Measurements from ENCODE around the gene LIPC. TPM values are rescaled to one million over a fixed set of nuclear protein-coding genes. Genes with fewer than 3 reads are reported as not detected.

LIPC gene
- total RNA-seq, 4 donors from 2014 or later: 0.28 to 0.51 TPM; not detected in 2

DNA sequence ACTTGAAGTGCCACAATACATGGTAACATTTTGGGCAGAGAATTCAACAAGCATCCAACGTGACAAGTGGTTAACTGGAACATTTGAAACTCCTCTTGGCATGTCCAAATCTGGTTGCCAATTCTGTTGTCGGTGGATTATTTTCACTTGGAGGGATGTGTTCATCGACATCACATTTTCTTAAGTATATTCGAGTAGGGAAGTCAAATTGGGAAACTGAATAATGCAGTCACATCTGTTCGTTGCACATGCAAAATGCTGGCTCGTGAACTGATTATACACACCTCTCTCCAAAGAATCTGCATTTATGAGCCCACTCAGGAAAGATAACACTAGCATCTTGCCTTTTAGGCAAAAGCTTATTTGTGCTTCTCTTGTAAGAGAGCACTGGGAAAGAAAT is 139.7 kb downstream of the LIPC start:
- Histone ChIP-seq H3K9me3 (no peaks in the 10 kb centered on the region), H3K27ac (no peak overlapping the region), H3K27me3 (no peaks in the 10 kb centered on the region), H3K4me1 (no peaks in the 10 kb centered on the region), H3K36me3 (no peaks in the 10 kb centered on the region), H3K4me3 (no peak overlapping the region)
- intact Hi-C loops (cut with DNase I; ENCODE audit: low total_unique reads): no loop called here
- no peak for DNase-seq
- no peak for TF ChIP-seq POLR2A (IDR thresholded peaks at IDR 0.05)
- TF ChIP-seq, protein P1, sequence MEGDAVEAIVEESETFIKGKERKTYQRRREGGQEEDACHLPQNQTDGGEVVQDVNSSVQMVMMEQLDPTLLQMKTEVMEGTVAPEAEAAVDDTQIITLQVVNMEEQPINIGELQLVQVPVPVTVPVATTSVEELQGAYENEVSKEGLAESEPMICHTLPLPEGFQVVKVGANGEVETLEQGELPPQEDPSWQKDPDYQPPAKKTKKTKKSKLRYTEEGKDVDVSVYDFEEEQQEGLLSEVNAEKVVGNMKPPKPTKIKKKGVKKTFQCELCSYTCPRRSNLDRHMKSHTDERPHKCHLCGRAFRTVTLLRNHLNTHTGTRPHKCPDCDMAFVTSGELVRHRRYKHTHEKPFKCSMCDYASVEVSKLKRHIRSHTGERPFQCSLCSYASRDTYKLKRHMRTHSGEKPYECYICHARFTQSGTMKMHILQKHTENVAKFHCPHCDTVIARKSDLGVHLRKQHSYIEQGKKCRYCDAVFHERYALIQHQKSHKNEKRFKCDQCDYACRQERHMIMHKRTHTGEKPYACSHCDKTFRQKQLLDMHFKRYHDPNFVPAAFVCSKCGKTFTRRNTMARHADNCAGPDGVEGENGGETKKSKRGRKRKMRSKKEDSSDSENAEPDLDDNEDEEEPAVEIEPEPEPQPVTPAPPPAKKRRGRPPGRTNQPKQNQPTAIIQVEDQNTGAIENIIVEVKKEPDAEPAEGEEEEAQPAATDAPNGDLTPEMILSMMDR (IDR thresholded peaks at IDR 0.05): no peak

DNA sequence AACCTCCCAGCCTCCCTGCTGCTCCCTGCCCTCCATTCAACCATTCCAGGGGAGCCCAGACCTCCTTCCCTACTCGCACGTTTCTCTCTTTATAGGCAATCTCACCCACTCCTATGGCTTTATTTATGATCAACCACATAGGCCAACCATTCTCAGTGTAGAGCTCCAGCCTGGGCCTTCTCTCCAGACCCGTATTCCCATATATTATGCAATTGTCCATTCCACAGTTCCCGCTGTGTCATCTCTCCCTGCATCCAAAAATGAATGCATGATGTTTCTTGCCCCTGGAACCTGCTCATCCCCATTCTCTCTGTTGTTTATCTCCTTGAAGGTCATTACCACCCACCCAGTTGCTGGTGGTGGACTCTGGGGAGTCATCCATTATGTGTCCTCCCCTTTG is 140.7 kb downstream of the LIPC start:
- Histone ChIP-seq H3K36me3 (no peaks in the 10 kb centered on the region), H3K4me1 (no peaks in the 10 kb centered on the region), H3K4me3 (no peak overlapping the region), H3K27ac (no peak overlapping the region), H3K27me3 (no peaks in the 10 kb centered on the region), H3K9me3 (no peaks in the 10 kb centered on the region)
- no peak for TF ChIP-seq POLR2A (IDR thresholded peaks at IDR 0.05)
- TF ChIP-seq, protein P1 (IDR thresholded peaks at IDR 0.05): no peak
- intact Hi-C loops (cut with DNase I; ENCODE audit: low total_unique reads): no loop called here
- DNase-seq: no peak

GRCh38 chr15:58573270-58573669 is 141.5 kb downstream of the LIPC start:
- no peaks in the 10 kb centered on the region for H3K4me1 ChIP-seq
- intact Hi-C loops (cut with DNase I; ENCODE audit: low total_unique reads): no loop called here
- TF ChIP-seq, protein P1 (IDR thresholded peaks at IDR 0.05): no peak
- no peak for TF ChIP-seq POLR2A (IDR thresholded peaks at IDR 0.05)
- no peak for DNase-seq
- H3K4me3 ChIP-seq: no peak overlapping the region
- no peaks in the 10 kb centered on the region for H3K27me3 ChIP-seq
- no peak overlapping the region for H3K27ac ChIP-seq
- H3K9me3 ChIP-seq: no peaks in the 10 kb centered on the region
- no peaks in the 10 kb centered on the region for H3K36me3 ChIP-seq

DNA sequence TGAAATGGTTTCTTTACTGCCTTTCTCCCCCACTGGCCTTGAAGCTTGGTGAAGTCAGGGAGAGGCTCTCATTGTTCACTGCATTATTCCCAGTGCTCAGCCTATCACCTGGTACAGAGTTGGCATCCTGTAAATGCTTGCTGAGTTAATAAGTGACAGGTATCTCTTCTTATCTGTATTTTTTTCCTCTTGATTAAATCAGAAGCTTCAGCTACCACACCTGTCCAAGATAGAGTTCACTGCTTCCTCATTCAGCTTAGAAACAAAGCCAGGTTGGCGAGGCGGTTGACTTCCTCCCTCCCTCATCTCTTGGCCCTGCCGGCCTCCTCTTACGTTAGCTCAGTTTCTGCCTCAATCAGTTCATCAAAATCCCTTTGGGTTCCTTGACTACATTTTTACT is 142.8 kb downstream of the LIPC start:
- intact Hi-C loops (cut with DNase I; ENCODE audit: low total_unique reads): no loop called here
- H3K27ac ChIP-seq: no peak overlapping the region
- no peaks in the 10 kb centered on the region for H3K9me3 ChIP-seq
- DNase-seq: no peak
- no peak overlapping the region for H3K4me3 ChIP-seq
- TF ChIP-seq, protein P1 (IDR thresholded peaks at IDR 0.05): no peak
- no peak for TF ChIP-seq POLR2A (IDR thresholded peaks at IDR 0.05)
- H3K27me3 ChIP-seq: no peaks in the 10 kb centered on the region
- H3K36me3 ChIP-seq: no peaks in the 10 kb centered on the region
- no peaks in the 10 kb centered on the region for H3K4me1 ChIP-seq

DNA sequence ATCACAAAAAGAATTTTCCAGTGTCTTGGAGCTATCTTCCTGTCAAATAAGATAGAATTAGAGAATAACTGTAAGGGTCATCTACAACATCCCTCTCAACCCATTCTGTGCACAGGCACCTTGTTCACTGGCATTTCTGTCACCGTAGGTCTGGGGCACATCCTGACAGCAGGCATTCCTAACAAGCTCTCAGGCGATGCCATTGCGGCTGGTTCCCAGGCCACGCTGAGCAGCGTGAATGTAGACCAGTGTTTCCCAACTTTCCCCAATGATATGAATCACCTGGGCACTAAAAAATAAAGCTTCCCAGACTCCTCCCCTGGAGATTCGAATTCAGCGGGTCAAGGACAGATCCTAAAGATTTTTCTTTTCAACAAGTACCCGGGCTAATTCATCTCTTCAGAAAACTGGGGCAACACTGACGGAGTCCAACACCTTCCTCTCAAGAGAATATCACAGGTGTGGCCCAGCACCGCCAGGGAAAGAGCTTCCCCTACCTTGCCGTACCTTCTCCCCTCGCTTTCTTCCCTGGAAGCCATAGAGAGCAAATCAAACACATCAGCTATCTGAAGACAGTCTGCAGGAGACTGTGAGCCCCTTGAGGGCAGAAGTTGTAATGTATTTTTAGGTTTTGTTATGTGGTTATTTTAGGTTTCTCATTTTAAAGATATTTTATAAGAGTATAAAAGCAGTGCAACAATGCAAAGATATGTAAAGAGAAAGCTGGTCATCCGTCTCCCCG is 143.4 kb downstream of the LIPC start:
- TF ChIP-seq POLR2A (IDR thresholded peaks at IDR 0.05): no peak
- TF ChIP-seq, protein P1 (IDR thresholded peaks at IDR 0.05): no peak
- H3K9me3 ChIP-seq: no peaks in the 10 kb centered on the region
- H3K27ac ChIP-seq: no peak overlapping the region
- no peaks in the 10 kb centered on the region for H3K27me3 ChIP-seq
- intact Hi-C loops (cut with DNase I; ENCODE audit: low total_unique reads): no loop called here
- DNase-seq: no peak
- H3K4me1 ChIP-seq: no peaks in the 10 kb centered on the region
- H3K36me3 ChIP-seq: no peaks in the 10 kb centered on the region
- no peak overlapping the region for H3K4me3 ChIP-seq
